Hepatocyte (in vitro differentiated cells): ENCODE data around the gene TH.

Experiments used
- CTCF ChIP-seq: fragments of 200-600 bp; sonication (generic); IDR thresholded peaks from 2 replicates; pipeline ENCODE4 v1.5.1; 2016; ENCODE audit warnings: antibody characterized with exemption, mild to moderate bottlenecking; ENCODE audit not compliant: poor library complexity
- EZH2phosphoT487 ChIP-seq: fragments of 200-600 bp; sonication (generic); IDR thresholded peaks from one replicate; pipeline ENCODE4 v1.6.1; 2018; ENCODE audit warnings: antibody characterized with exemption, mild to moderate bottlenecking, low read depth, moderate library complexity; ENCODE audit not compliant: unreplicated experiment, severe bottlenecking

GRCh38 chr11:2142300-2142759, 29.3 kb downstream of the TH start:
- TF ChIP-seq CTCF (no peak), EZH2phosphoT487 (no peak)
